GM23338 (cell line): ENCODE data around the gene HSPB9. TPM values are rescaled to one million over a fixed set of nuclear protein-coding genes. Genes with fewer than 3 reads are reported as not detected.

Experiments
- ATAC-seq: fragments of 200-7000 bp; cut with Tn5 transposase; 3 replicates; pipeline ENCODE4 v1.9.1; 2020
- DNase-seq: peaks from one replicate; pipeline ENCODE4 v3.0.0-alpha.2; 2015; ENCODE audit warnings: low spot score
- H2AFZ ChIP-seq: fragments of 200-600 bp; sonication (generic); 2 replicates; pipeline ENCODE4 v1.8.0; 2016; ENCODE audit warnings: antibody characterized with exemption, mild to moderate bottlenecking, moderate library complexity
- H3F3A ChIP-seq: fragments of 200-600 bp; sonication (generic); replicated peaks from 2 replicates; pipeline ENCODE4 v1.8.0; 2017; ENCODE audit warnings: antibody characterized with exemption, mixed run types, low read depth
- H3K27ac ChIP-seq: fragments of 200-600 bp; sonication (generic); 2 replicates; pipeline ENCODE4 v1.6.1; 2016; ENCODE audit warnings: low read depth
- H3K27me3 ChIP-seq: fragments of 200-600 bp; sonication (generic); 2 replicates; pipeline ENCODE4 v1.8.0; 2016; ENCODE audit warnings: mild to moderate bottlenecking, mixed run types, moderate library complexity; ENCODE audit not compliant: insufficient read depth
- H3K36me3 ChIP-seq: fragments of 200-600 bp; sonication (generic); 2 replicates; pipeline ENCODE4 v1.8.0; 2016; ENCODE audit warnings: mild to moderate bottlenecking; ENCODE audit not compliant: insufficient read depth
- H3K4me1 ChIP-seq: fragments of 200-600 bp; sonication (generic); 2 replicates; pipeline ENCODE4 v1.8.0; 2016; ENCODE audit warnings: mild to moderate bottlenecking, moderate library complexity; ENCODE audit not compliant: insufficient read depth
- H3K4me2 ChIP-seq: fragments of 200-600 bp; sonication (generic); 2 replicates; pipeline ENCODE4 v1.7.1; 2017; ENCODE audit warnings: mixed run types
- H3K4me3 ChIP-seq: fragments of 200-600 bp; sonication (generic); 2 replicates; pipeline ENCODE4 v1.6.1; 2016; ENCODE audit warnings: mixed run types
- H3K79me2 ChIP-seq: fragments of 200-600 bp; sonication (generic); replicated peaks from 2 replicates; pipeline ENCODE4 v1.8.0; 2017; ENCODE audit warnings: mild to moderate bottlenecking; ENCODE audit not compliant: insufficient read depth
- H3K9me2 ChIP-seq: fragments of 200-600 bp; sonication (generic); 2 replicates; pipeline ENCODE4 v1.8.0; 2017; ENCODE audit not compliant: insufficient read depth
- H4K20me1 ChIP-seq: fragments of 200-600 bp; sonication (generic); replicated peaks from 2 replicates; pipeline ENCODE4 v1.8.0; 2017; ENCODE audit warnings: mild to moderate bottlenecking; ENCODE audit not compliant: insufficient read depth
- H3K27ac Mint-ChIP-seq: 2 replicates; pipeline ENCODE4 v1.8.0; 2020; ENCODE audit warnings: inconsistent platforms, mild to moderate bottlenecking, moderate library complexity, mixed read lengths
- H3K27me3 Mint-ChIP-seq: 3 replicates; pipeline ENCODE4 v1.8.0; 2022; ENCODE audit warnings: low read depth, mild to moderate bottlenecking, moderate library complexity, mixed read lengths, inconsistent platforms; ENCODE audit not compliant: insufficient read depth, poor library complexity
- H3K36me3 Mint-ChIP-seq: 3 replicates; pipeline ENCODE4 v1.8.0; 2021; ENCODE audit warnings: low read depth, mild to moderate bottlenecking, inconsistent platforms, moderate library complexity, mixed read lengths
- H3K4me1 Mint-ChIP-seq: 3 replicates; pipeline ENCODE4 v1.8.0; 2020; ENCODE audit warnings: mild to moderate bottlenecking, inconsistent platforms, mixed read lengths
- H3K4me3 Mint-ChIP-seq: 3 replicates; pipeline ENCODE4 v1.8.0; 2021; ENCODE audit warnings: moderate library complexity, mild to moderate bottlenecking, inconsistent platforms, mixed read lengths
- H3K9me3 Mint-ChIP-seq: 3 replicates; pipeline ENCODE4 v1.8.0; 2020; ENCODE audit warnings: moderate library complexity, mild to moderate bottlenecking, inconsistent platforms, mixed read lengths
- ETS1 ChIP-seq: IDR thresholded peaks from 2 replicates; pipeline ENCODE4 v1.6.1; 2016; ENCODE audit warnings: antibody characterized with exemption
- NANOG ChIP-seq: IDR thresholded peaks from 2 replicates; pipeline ENCODE4 v1.6.1; 2016; ENCODE audit warnings: antibody characterized with exemption, borderline replicate concordance
- STAT1 ChIP-seq: IDR thresholded peaks from one replicate; pipeline ENCODE4 v1.6.1; 2016; ENCODE audit warnings: antibody characterized with exemption; ENCODE audit not compliant: unreplicated experiment
- ZNF331 ChIP-seq: fragments of 250-450 bp; sonication (Bioruptor Pico); IDR thresholded peaks from 2 replicates; pipeline ENCODE4 v1.5.0; 2020; ENCODE audit warnings: low read depth, mild to moderate bottlenecking, moderate library complexity
- polyA plus RNA-seq: library from polyadenylated mRNA; unstranded; fragments of >200 nt; fragmentation: Nextera tagmentation; extraction: Ambion mirVana; gene quantifications from 2 replicates; pipeline ENCODE4 v1.2.1, GENCODE V29; 2016
- total RNA-seq: library from RNA; depleted of rRNA; stranded (reverse); fragments of >200 nt; shearing (Covaris generic); gene quantifications from 2 replicates; pipeline ENCODE4 v1.2.3, GENCODE V29; 2014
- TF ChIP-seq, protein P1 (sequence below), 2 experiments: fragments of 200-600 bp in 1 of 2; sonication (generic) in 1 of 2; conservative IDR thresholded peaks; 2 replicates each; pipeline versions ENCODE4 v1.5.1 to v1.6.1; 2016 to 2017; ENCODE audit warnings: antibody characterized with exemption in 2 of 2, low read depth in 2 of 2, mild to moderate bottlenecking in 2 of 2, moderate library complexity in 1 of 2

The HSPB9 gene
- total and polyA plus RNA-seq, 2 experiments from 2014 or later: 0.31 to 0.52 TPM

DNA sequence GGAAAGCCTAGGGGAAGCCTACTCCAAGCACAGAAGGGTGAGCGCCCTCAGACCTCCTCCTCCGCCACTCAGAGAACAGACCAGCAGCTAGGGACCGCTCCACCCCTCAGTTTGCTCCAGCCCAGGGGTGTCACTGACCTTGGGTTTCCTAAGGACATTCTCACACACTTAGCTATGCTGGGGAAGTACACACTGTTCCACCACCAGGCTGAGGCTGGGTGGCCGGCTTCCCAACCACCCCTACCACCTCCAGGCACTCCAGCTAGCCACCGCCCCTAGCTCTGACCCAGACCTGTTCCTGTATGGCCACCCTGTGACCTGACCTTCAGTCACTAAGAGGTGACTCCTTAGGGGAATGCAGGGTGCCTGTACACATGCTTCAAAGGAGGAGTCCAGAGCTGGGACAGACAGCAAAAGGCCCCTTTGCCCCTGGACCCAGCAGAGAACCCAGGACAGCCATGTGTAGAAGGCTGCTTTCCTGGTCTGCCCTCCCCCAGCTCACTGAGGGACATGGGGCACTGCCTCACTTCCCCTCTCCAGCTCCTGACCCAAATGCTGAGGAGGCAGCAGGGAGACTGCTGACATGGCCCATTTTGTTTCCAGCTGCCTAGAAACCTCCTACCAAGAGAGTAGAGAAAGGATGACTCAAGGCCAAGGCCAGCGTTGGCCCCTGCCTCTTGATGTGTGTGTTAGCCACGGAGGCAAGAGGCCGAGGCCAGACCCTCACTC, 6.7 kb downstream of the HSPB9 start:
- ATAC-seq: no peak
- Histone ChIP-seq H2AFZ (no peak overlapping the region), H3K36me3 (peaks cover 3% of the 10 kb centered on the region), H3K4me1 (0 out of 2 replicates have a peak, but pooled peaks cover 2% of the 10 kb centered on the region), H3F3A (no peaks in the 10 kb centered on the region), H3K9me2 (no peaks in the 10 kb centered on the region), H3K4me2 (no peak overlapping the region), H3K79me2 (peaks cover 28% of the 10 kb centered on the region), H3K4me3 (no peak overlapping the region), H3K27ac (no peak overlapping the region), H4K20me1 (peaks cover 4% of the 10 kb centered on the region), H3K27me3 (no peaks in the 10 kb centered on the region)
- Mint-ChIP-seq H3K4me1 (peaks cover 19% of the 10 kb centered on the region), H3K9me3 (no peaks in the 10 kb centered on the region; the same call in 2 of the 3 replicates), H3K27me3 (peaks cover 13% of the 10 kb centered on the region), H3K36me3 (peaks cover 60% of the 10 kb centered on the region), H3K27ac (no peak overlapping the region), H3K4me3 (no peak overlapping the region)
- DNase-seq: no peak
- TF ChIP-seq NANOG (no peak), ETS1 (no peak), STAT1 (no peak)

- peaks cover 13% of the 10 kb centered on the region for H3K27me3 Mint-ChIP-seq
- DNase-seq (peak; percentile 25), ATAC-seq (peak; percentile 79)
- H3K36me3 Mint-ChIP-seq: peaks cover 51% of the 10 kb centered on the region
- peaks cover 21% of the 10 kb centered on the region for H3K4me1 Mint-ChIP-seq
- 0 out of 2 replicates have a peak, but pooled peaks cover 3% of the 10 kb centered on the region for H3F3A ChIP-seq
- 0 out of 2 replicates have a peak, but pooled peaks cover 2% of the 10 kb centered on the region for H3K4me1 ChIP-seq
- 0 out of 2 replicates have a peak overlapping the region, but pooled peaks have one; percentile 14 for H3K27ac ChIP-seq
- H3K27ac Mint-ChIP-seq: no peak overlapping the region
- H2AFZ ChIP-seq: no peak overlapping the region
- H3K4me3 ChIP-seq: no peak overlapping the region
- H3K9me3 Mint-ChIP-seq: no peaks in the 10 kb centered on the region; the same call in 2 of the 3 replicates
- H3K4me3 Mint-ChIP-seq: no peak overlapping the region
- H3K27me3 ChIP-seq: no peaks in the 10 kb centered on the region
- H4K20me1 ChIP-seq: peaks cover 12% of the 10 kb centered on the region
- no peak for TF ChIP-seq ZNF331 (CRISPR knock-in tag)
- TF ChIP-seq, protein P1, sequence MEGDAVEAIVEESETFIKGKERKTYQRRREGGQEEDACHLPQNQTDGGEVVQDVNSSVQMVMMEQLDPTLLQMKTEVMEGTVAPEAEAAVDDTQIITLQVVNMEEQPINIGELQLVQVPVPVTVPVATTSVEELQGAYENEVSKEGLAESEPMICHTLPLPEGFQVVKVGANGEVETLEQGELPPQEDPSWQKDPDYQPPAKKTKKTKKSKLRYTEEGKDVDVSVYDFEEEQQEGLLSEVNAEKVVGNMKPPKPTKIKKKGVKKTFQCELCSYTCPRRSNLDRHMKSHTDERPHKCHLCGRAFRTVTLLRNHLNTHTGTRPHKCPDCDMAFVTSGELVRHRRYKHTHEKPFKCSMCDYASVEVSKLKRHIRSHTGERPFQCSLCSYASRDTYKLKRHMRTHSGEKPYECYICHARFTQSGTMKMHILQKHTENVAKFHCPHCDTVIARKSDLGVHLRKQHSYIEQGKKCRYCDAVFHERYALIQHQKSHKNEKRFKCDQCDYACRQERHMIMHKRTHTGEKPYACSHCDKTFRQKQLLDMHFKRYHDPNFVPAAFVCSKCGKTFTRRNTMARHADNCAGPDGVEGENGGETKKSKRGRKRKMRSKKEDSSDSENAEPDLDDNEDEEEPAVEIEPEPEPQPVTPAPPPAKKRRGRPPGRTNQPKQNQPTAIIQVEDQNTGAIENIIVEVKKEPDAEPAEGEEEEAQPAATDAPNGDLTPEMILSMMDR (conservative IDR thresholded peaks at IDR 0.05; ENCODE audit: low read depth in 2 of 2): peak; percentile 27 to 36; a peak in 3 of 4 replicates
- no peak overlapping the region for H3K4me2 ChIP-seq
- peaks cover 39% of the 10 kb centered on the region for H3K79me2 ChIP-seq
- H3K36me3 ChIP-seq: peaks cover 3% of the 10 kb centered on the region
- H3K9me2 ChIP-seq: no peaks in the 10 kb centered on the region
These were observed 7.8 kb downstream of the HSPB9 start for GRCh38 chr17:42130310-42130936.
